Epithelial cell of prostate (primary cell): ENCODE results near the gene LYST.
"Not testable (repeated sequence)": the region's sequence is repeated elsewhere in the genome, so short reads cannot be mapped to it uniquely, and the experiment has no call there.

ENCODE experiments used
- DNase-seq: peaks from one replicate; pipeline ENCODE4 v3.0.0-alpha.2; 2011; ENCODE audit warnings: low read depth, low spot score
- H3K27ac ChIP-seq: fragments of 450-650 bp; 2 replicates; pipeline ENCODE4 v1.5.1; 2017; ENCODE audit warnings: mild to moderate bottlenecking

LYST gene

GRCh38 chr1:235866205-235866912 is at the start of gene LYST:
Gene LYST, minus strand, starts transcription at chr1:235866906. Its CDS starts 36,489 bp downstream, at chr1:235830417.
- peak within 1 kb of the TSS; percentile 68 for H3K27ac ChIP-seq
- no peak for DNase-seq

- not testable (repeated sequence) for DNase-seq, H3K27ac ChIP-seq
Measured at GRCh38 chr1:235915489-235915888, 48.8 kb upstream of the LYST start.

GRCh38 chr1:235913311-235913710 is 46.6 kb upstream of the LYST start:
- peak overlapping the region; percentile 100 for H3K27ac ChIP-seq
- DNase-seq, result no peak

- H3K27ac ChIP-seq, result peak overlapping the region; percentile 100
- no peak for DNase-seq
Measured at GRCh38 chr1:235911876-235912275, 45.2 kb upstream of the LYST start.

- DNase-seq, result no peak
- peak overlapping the region; percentile 100 for H3K27ac ChIP-seq
Measured at GRCh38 chr1:235911300-235911662, 44.6 kb upstream of the LYST start.

- DNase-seq, result peak; percentile 95
- H3K27ac ChIP-seq, result peak overlapping the region; percentile 100
Measured at GRCh38 chr1:235910357-235911299, 43.9 kb upstream of the LYST start.

GRCh38 chr1:235908742-235909520 is 42.2 kb upstream of the LYST start:
- DNase-seq, result peak; percentile 97
- H3K27ac ChIP-seq, result peak overlapping the region; percentile 100

- peak overlapping the region; percentile 100 for H3K27ac ChIP-seq
- no peak for DNase-seq
Measured at GRCh38 chr1:235907897-235908240, 41.2 kb upstream of the LYST start.

- peak overlapping the region; percentile 100 for H3K27ac ChIP-seq
- DNase-seq, result no peak
Measured at GRCh38 chr1:235907187-235907896, 40.6 kb upstream of the LYST start.

- H3K27ac ChIP-seq, result no peak overlapping the region
- DNase-seq, result no peak
Measured at GRCh38 chr1:235906436-235906835, 39.7 kb upstream of the LYST start.

- peak overlapping the region; percentile 79 for H3K27ac ChIP-seq
- not testable (repeated sequence) for DNase-seq
Measured at GRCh38 chr1:235903809-235904208, 37.1 kb upstream of the LYST start.

- H3K27ac ChIP-seq, result peak overlapping the region; percentile 79
Measured at GRCh38 chr1:235902677-235903542, 36.2 kb upstream of the LYST start.

GRCh38 chr1:235901461-235901860 is 34.8 kb upstream of the LYST start:
- H3K27ac ChIP-seq, result no peak overlapping the region
- no peak for DNase-seq

More at GRCh38 chr1:235902677-235903542, 36.2 kb upstream of the LYST start:
- DNase-seq, result peak; percentile 59

- no peak overlapping the region for H3K27ac ChIP-seq
- DNase-seq, result no peak
Measured at GRCh38 chr1:235898126-235898525, 31.4 kb upstream of the LYST start.

GRCh38 chr1:235893840-235894239 is 27.1 kb upstream of the LYST start:
- DNase-seq, result no peak

GRCh38 chr1:235892734-235893413 is 26.2 kb upstream of the LYST start:
- no peak for DNase-seq

More at GRCh38 chr1:235893840-235894239, 27.1 kb upstream of the LYST start:
- H3K27ac ChIP-seq, result no peak overlapping the region

GRCh38 chr1:235892202-235892601 is 25.5 kb upstream of the LYST start:
- no peak overlapping the region for H3K27ac ChIP-seq
- DNase-seq, result no peak

More at GRCh38 chr1:235892734-235893413, 26.2 kb upstream of the LYST start:
- no peak overlapping the region for H3K27ac ChIP-seq

- DNase-seq, result no peak
- H3K27ac ChIP-seq, result no peak overlapping the region
Measured at GRCh38 chr1:235888119-235888643, 21.5 kb upstream of the LYST start.
